Measurements from ENCODE around the gene SKIDA1. TPM values are rescaled to one million over a fixed set of nuclear protein-coding genes. Genes with fewer than 3 reads are reported as not detected.

The SKIDA1 gene
- total RNA-seq, 1 experiment from 2014 or later, result 1.3 TPM

GRCh38 chr10:21529032-21529910, 3.8 kb upstream of the SKIDA1 start:
- DNase-seq (ENCODE audit: extremely low read depth, low read depth), result no peak

DNA sequence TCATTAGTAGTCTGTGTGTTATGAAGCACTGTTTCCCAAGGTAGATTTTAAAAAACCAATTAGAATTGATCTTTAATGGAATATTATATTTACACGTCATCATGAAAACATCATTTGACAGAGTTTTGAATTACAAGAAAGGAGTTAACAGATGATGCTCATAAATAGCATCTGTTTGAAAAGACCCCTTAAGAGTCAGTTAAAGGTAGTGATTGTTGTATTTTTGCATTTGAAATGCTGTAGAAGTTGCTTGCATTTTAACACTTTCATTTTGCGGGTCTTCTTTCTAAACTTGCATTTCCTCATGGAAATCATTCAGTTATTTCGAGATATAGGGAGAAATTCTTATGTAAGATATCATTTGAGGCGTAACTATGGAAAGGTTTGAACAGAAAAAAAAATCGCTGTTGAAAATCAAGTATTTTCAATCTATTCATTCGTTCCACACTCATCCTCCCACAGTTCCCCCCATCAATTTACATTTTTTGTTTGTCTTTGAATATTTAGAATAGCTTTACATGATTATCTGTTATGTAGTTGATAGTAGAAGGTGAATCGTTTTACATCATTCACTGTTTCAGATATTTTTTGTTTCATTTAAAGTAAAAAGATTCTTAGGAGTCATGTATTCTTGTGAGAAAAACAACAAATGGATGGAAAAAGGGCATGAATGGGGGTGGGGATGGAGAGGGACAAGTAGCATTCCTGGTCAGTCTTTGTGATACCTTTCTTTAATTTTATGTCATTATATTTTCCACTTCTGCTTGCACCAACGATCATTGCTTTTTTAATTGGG, 3.0 kb upstream of the SKIDA1 start:
- no peak for DNase-seq (ENCODE audit: extremely low read depth, low read depth)

- DNase-seq (ENCODE audit: extremely low read depth, low read depth), result peak; percentile 52
Observed at GRCh38 chr10:21527598-21528235, 2.2 kb upstream of the SKIDA1 start.

DNA sequence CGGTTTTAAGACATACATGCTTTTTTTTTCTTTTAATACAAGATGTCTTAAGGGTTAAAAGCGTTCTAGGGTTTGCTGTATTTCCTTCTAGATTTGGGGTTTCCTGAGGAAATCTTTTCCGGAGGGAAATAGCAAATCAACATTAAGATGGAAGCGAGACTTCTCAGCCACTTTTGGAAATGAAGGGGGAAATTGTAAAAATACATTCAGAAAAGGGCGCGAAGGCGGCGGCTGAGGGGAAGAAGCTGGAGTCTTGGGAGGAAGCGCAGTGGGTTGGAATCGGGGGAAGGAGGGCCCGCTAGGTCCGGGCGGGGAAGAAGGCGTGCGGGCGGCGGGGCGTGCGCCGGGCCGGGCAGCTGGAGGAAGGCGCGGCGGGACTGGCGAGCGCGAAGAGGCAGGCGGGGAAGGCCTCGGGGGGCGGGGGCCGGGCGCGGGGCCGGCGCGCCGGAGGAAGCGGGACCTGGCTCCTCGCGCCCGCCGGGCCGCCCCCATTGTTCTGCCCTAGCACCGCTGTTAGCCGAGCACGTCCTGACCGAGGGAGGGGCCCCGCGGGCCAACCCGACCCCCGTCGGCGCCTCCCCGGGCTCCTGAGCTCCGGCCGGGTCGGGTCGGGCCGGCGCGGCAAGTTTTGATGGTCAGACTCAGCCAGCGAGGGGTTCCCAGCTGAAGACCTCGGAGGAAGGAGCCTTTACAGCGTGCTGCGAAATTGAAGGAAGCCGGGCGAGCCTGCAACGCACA, 1.5 kb upstream of the SKIDA1 start:
- no peak for DNase-seq (ENCODE audit: extremely low read depth, low read depth)

- peak; percentile 61 for DNase-seq (ENCODE audit: extremely low read depth, low read depth)
Observed at GRCh38 chr10:21526188-21526859, 842 bp upstream of the SKIDA1 start.

- no peak for DNase-seq (ENCODE audit: extremely low read depth, low read depth)
Observed at GRCh38 chr10:21524526-21525366, 736 bp downstream of the SKIDA1 start.

DNA sequence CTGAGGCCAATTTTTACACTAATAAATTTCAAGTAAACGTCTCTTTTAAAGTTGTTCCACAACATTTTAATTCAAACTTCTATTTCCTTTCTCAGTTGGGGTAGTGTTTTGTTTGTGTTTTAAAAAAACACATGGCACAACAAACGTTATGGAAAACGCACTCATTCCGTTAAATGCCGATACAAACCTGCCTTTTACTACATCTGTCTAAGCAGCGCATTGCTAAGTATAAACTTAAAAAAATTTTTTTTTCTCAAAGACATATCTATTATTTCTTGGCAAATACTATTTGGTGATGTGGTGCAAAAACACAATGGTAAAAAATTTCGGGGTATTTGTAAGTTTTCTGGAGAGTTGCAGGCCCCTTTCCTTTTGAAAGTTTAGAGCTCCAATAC, 1.4 kb downstream of the SKIDA1 start:
- no peak for DNase-seq (ENCODE audit: extremely low read depth, low read depth)

- DNase-seq (ENCODE audit: extremely low read depth, low read depth), result no peak
Observed at GRCh38 chr10:21523557-21524008, 1.9 kb downstream of the SKIDA1 start.

- DNase-seq (ENCODE audit: extremely low read depth, low read depth), result no peak
Observed at GRCh38 chr10:21522631-21523406, 2.7 kb downstream of the SKIDA1 start.

- no peak for DNase-seq (ENCODE audit: extremely low read depth, low read depth)
Observed at GRCh38 chr10:21521751-21522533, 3.5 kb downstream of the SKIDA1 start.

DNA sequence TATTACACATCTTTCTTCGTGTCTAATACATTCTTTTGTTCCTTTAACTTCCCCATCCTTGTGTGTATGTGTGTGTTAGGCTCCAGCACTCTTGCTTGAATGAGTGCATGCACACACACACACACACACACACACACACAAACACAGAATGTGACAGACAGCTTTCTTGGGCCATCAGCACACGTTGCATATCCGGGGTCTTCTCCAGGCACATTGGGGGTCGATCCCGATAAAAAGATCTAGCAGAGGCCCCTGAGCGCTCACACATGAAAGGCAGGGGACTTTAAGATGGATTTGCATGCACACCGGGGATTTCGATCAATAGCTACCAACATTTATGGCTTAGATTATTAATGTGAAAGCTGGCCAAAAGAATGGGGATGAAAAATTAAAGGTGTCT, 4.5 kb downstream of the SKIDA1 start:
- DNase-seq (ENCODE audit: extremely low read depth, low read depth), result no peak

- no peak for DNase-seq (ENCODE audit: extremely low read depth, low read depth)
Observed at GRCh38 chr10:21520509-21520908, 5.0 kb downstream of the SKIDA1 start.

DNA sequence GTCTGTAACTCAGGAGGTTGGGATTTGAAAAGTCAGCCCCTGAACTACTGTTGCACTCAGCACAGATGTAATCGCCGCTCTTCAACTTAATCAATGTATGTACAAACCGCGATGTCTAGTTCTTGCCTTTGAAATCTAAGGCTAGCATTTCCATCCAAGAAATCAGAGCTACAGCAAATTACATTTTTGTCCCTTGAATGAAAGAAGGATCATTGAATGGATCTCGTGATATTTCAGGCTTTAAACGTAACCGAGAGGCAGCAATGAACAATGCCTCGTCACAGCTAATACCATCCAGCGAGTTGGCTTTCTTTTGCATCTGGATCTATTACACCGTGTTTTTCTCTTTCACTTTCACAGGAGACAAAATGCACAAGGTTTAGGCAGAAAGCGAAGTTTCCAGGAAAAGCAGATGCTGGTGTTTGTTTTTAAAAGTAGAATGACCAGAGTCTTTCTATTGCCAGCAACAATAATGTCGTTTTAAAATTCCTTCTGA, 5.5 kb downstream of the SKIDA1 start:
- no peak for DNase-seq (ENCODE audit: extremely low read depth, low read depth)

GRCh38 chr10:21519397-21519933, 6.0 kb downstream of the SKIDA1 start:
- DNase-seq (ENCODE audit: extremely low read depth, low read depth), result no peak

GRCh38 chr10:21518641-21519396, 6.7 kb downstream of the SKIDA1 start:
- no peak for DNase-seq (ENCODE audit: extremely low read depth, low read depth)

DNA sequence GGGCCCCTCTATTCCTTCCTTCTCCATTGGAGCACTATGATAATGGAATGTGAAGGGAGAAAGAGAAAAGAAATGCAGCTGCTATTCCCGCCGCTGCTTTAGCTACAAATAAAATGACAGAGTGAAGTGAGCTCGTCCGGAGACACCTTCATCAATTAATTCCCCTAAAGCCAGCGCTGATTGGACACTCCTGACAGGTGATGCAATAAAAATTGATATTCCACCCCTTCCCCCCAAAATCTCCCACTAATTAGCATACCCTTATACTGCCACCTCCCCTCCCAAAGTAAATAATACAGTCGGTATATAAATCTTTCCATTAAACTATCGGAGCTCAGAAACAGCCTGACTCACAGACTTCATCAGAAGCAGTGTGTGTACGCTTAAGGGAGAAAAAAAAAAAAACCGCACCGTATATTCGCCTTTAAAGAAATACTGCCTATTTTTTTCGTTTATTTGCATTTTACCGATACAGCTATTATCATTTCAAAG, 7.3 kb downstream of the SKIDA1 start:
- peak; percentile 66 for DNase-seq (ENCODE audit: extremely low read depth, low read depth)
